D341Med (cell line): ENCODE data around the gene ANKRD35.

Source experiments
- DNase-seq: peaks from one replicate; pipeline ENCODE4 v3.0.0; 2012; ENCODE audit warnings: low spot score

The ANKRD35 gene

GRCh38 chr1:145893306-145894055 is 7.8 kb upstream of the ANKRD35 start:
- DNase-seq: no peak

DNA sequence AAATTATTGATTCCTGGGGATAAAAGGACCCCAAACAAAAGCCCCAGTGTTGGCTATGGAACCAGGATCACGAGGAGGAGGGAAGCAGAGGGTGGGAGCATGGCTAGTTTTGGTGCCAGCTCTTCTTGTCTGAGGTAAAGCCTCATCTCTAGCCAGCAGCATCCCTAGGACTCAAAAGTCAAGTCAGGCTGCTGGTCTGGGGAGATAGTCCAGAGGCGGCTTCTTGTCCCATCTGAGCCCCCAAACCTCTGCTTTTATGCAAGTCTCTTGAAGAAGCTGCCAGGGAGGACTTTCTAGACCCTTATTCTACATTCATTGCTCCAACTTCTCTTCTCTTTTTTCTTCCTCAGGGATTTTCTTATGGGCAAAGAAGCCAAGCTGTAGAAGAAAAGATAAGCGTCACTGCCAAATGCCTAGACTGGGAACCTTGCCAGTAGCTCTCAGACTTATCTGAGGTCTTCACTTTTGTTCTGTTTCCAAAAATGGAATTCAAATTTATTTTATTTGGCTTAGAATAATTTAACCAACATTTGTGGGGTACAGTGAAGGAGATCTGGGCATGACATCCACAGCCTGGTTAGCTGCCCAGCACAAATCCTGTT is 6.9 kb upstream of the ANKRD35 start:
- no peak for DNase-seq

DNA sequence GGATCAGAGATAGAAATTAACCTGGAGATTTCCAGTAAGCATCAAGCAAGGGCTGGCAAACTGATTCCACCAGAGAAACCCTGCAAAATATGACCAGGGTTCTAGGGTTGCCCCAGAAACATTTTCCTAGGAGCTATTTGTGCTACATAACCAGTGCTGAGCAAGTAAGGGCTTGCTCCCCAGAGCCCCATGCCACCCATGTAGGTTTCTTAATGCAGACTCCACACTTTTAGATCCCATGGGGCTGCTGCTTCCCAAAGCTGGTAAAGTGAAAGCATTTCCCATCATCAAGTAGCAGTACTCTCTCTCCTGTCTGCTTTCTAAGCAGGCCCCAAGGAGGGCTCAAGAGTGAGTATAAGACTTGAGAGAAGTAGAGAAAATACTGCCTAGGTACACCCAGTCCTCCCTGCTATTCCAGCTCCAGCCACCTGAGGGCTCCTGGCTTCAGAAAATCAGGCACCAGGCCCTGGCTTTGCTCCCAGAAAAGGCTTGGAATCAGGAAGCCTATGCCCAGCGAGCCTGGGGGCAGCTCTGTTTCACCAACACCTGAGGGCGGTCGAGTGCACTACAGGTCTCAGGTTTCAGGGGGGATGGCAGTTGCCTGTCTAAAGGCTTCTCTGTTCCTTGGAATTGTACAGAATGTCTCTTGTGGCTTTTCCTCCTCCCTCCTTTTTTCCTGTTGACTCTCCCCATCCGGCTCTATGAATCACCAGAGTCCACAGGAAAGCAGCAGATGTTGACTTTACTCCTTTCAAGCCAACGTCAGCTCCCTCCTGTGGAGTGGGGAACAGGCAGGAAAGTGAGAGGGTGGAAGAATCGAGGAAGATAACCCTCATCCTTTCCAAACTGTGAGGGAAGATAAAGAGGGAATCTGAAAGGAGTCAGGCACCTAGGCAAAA is 6.2 kb upstream of the ANKRD35 start:
- DNase-seq: peak; percentile 95

DNA sequence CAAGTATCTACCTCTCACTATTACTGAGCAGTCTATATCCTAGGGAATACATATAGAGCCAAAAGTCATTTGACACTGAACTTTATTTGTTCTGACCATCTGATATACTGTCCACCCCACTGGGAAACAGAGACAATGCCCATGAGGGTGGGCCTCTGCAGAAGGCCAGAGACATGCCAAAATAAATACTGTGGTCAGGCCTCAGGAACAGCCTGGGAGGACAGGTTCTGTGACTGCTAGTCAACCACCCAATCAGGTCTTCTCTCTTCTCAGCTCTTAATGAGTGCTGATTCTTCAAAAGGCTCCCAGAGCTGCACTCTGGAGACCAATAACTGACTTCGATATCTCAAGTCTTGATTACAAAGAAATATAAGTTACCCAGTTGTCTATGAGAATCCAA is 5.5 kb upstream of the ANKRD35 start:
- no peak for DNase-seq

DNA sequence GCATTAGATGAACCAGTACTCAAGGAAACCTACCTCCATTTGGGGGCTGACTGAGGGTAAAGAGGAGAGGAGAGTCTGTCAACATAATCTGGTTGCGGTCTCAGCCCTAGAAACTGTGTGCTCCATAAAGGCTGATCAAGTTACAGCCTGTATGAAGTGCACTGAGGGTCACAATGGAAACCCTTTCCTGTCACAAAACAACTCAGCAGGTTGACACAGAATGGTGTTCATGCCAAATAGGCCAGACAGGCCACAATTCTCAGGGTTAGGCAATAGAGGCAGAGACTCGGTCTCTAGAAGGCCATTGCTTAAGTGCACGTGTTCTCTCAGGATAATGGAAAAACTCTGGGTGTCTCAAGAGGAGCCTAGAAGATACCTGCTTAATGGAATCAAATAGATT is 4.1 kb upstream of the ANKRD35 start:
- no peak for DNase-seq

GRCh38 chr1:145887631-145888030 is 2.0 kb upstream of the ANKRD35 start:
- DNase-seq: no peak

GRCh38 chr1:145886816-145887215 is 1.1 kb upstream of the ANKRD35 start:
- DNase-seq: no peak

DNA sequence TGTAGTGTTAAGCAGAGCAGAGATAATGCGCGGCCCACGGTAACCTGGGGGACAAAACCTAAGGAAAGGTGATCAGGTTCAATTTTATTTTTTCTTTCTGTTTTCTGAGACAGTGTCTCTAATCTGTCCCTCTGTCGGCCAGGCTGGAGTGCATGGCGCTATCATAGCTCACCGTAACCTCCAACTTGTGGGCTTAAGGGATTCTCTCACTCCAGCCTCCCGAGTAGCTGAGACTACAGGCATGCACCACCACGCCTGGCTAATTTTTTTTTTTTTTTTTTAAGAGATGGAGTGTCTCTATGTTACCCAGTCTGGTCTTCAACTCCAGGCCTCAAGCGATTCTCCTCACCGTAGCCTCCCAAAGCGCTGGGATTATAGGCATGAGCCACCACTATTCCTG is 724 bp upstream of the ANKRD35 start:
- no peak for DNase-seq

DNA sequence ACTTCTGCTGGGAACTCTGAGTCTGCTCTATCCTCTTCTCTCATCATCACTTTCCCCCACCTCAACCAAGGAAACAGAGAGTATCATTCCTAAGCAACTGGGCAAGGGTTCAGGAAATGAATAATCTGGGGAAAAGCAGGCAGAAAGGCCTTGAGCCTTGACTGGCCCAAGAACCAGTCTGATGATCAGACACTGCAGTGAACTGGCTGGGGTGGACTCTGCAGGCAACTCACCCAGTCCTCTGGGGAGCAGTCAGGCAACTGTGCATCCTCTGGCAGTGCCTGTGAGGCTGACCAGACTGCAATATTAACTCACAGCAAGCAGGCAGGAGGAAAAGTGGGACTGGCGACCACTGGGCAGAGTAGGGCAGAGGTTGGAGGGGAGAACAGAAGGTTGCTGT is 991 bp downstream of the ANKRD35 start:
- no peak for DNase-seq

DNA sequence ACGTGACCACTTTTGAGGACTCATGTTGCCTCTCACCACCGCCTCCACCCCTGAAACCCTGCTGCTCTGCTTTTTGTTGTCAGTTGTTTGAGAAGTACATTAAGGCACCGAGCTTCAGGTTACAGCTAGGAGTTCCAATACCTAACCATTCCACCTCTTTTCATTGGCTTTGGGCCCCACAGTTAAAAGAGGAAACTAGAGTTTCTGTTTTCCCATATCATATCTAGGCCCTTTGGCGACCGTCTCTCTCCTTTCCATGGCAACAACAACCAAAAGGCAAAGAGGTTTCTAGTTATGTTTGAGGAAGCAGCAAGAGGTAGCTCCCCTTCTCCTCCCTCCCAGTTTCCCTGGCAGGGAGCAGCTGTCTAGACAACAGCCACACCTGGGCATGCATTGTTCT is 5.9 kb downstream of the ANKRD35 start:
- no peak for DNase-seq

DNA sequence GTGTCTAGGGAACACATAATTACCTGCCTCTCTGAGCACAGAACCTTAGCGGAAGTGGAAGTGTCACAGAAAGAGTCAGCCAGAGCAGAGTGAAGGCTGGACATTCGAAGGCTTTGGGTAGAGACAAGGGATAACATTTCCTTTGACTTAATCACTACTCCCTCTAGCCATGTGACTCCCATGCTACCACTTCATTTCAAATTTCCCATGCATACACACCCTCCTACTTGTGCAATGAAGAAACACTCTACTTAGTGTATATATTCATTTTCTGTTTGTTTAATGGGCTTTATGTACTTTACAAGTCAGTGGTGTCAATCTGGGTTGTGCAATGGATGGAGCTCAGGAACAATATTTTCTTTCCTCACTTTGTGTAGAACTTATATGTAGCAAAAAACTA is 6.9 kb downstream of the ANKRD35 start:
- DNase-seq: no peak

DNA sequence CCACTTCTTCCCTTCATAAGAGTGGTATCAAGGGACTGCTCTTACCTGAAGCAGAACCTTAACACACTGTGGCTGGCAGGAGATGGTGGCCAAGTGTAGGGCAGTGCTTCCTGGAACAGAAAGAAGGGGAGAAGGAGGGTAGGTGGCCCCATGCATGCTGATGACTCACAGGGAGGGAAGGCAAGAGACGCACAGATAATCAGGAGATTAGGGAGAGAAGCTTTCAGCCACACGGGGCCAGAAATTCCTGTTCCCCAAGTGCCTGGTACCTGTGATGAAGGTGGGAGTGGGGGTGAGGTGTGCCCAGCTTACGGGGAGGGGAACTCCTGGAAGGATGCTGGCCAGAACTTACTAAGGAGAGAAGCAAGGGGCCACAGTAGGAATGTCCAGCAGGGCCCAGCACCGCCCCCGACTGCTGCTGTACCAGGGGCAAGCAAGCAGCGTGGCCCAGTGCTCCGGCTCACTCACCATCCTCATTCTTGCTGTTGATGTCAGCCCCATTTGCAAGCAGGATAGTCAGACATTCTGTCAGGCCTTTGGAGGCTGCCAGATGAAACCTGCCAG is 7.7 kb downstream of the ANKRD35 start:
- no peak for DNase-seq

GRCh38 chr1:145874646-145875045 is 11.0 kb downstream of the ANKRD35 start:
- DNase-seq: no peak

DNA sequence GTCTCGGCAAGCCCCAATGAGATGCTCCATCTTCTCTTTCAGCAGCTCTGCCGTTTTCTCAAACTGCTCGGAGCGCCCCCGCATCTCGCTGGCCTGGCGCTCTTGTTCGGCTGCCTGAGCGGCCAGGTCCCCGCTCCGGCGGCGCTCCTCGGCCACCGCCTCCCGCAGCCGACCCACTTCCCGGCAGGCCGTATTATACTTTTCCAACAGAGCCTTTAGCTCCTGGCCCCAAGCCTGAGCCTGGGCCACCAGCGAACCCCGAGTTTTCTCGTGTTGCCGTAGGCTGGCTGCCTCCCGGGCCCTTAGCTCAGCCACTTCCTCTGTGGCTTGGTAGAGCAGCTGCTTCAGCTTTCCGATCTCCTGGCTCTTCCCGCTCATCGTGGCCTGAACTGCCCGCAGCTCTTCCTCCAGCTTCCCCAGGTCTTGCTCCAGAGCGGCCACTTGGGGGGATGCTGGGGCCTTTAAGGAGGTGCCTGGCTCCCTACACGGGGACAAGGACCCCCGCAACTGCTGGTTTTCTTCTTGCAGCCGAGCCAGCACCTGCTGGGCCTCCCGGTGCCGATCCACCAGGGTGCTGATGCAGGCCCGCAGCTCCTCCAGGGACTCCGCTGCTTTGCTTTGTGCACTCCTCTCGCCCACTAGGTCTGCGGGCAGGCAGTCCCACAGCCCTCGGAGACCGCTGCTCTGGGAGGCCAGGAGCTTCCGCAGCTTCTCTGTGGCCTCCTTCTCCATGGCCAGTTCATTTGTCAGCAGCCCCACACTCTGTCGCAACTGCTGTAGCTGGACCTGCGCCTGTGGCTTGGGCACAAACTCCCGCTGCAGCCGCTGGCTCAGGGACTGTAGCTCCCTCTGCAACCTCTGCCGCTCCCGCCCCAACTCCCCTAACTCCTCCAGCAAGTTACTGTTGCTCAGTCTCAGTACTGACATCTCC is 13.4 kb downstream of the ANKRD35 start:
- no peak for DNase-seq

- no peak for DNase-seq
These were observed 17.4 kb downstream of the ANKRD35 start for GRCh38 chr1:145868232-145868631.

DNA sequence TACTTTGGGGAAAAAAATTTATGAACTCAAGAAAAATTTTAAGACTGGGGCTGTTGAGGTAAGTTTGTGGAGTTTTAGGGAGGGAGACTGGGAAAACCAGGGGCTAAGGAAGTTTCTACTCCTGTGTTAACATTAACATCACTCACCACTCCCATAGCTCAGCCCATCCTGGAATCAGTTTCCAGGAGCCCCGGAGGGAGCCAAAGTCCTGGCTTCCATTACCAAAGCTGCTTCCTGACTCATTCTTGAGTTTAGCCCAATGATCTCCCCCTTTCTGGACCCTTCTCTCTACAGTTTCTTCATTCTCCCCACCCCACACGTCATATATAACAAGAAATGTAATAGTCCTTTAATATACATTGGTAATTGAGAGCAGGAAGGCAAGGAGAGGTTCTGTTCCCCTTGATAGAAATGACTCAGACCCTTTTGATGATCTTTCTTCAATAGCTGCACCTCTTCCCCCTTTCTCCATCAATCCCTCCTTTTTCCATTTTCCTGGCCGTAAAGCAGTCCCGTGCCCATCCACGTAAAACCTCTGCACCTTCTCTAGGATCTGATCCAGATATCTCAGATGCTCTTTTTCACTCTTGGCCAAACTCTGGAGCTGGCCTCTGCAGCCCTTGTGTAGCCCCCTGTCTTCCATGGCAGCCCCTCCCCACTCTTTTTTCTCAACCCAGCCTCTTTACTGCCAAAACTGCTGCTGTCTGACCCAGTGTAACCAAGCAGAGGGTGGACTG is 22.2 kb downstream of the ANKRD35 start:
- no peak for DNase-seq

- DNase-seq: peak; percentile 87
These were observed 26.1 kb downstream of the ANKRD35 start for GRCh38 chr1:145859491-145860023.

DNA sequence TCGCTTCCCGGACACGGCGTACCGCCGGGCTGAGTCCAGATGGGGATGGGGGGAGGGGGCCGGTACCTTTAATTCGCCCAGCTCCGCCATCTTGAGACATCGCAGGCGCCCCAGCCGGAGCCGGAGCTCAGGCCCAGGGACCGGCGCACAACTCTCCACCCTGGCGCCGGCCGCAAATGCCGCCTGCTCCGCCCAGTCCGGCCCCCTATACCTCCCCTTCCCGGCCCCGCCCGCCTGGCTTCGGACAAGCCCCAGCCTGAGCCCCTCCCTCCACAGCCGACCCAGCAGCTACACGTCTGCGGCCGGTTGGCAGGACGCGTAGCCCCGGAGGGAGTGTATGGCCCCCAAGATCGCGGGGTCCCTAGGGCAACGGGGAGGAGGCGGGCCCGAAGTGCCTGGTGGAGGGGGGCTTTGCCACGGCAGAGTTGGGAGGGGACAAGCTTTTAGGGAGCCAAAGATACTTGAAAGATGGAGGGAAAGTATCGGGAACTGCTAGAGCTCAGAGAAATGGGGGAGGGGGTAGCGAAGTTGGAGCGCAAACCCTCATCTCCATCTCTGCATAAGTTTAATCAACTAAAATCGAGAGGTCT is 26.7 kb downstream of the ANKRD35 start, which contains the start of gene PIAS3:
Gene PIAS3, minus strand, starts transcription at position 181 of the 590 bp plus-strand sequence. Its CDS starts 91 bp downstream, at position 90.
- peak; percentile 95 for DNase-seq

- DNase-seq: peak; percentile 64
These were observed 27.3 kb downstream of the ANKRD35 start for GRCh38 chr1:145858238-145858900.
